Fibroblast of pulmonary artery (primary cell): Measurements from ENCODE around the gene IL20RB.

Experiments
- DNase-seq: peaks from one replicate; pipeline ENCODE4 v3.0.0-alpha.2; 2010; ENCODE audit warnings: low read depth
- H3K4me3 ChIP-seq: replicated peaks from 2 replicates; pipeline ENCODE4 v1.5.1; 2011; ENCODE audit warnings: low read depth, mild to moderate bottlenecking, control low read depth, low read length, moderate library complexity
- TF ChIP-seq, protein P1 (sequence below): IDR thresholded peaks from 2 replicates; pipeline ENCODE4 v1.5.1; 2011; ENCODE audit warnings: mild to moderate bottlenecking, control low read depth, low read length, inconsistent platforms; ENCODE audit errors: missing control alignments

IL20RB gene

DNA sequence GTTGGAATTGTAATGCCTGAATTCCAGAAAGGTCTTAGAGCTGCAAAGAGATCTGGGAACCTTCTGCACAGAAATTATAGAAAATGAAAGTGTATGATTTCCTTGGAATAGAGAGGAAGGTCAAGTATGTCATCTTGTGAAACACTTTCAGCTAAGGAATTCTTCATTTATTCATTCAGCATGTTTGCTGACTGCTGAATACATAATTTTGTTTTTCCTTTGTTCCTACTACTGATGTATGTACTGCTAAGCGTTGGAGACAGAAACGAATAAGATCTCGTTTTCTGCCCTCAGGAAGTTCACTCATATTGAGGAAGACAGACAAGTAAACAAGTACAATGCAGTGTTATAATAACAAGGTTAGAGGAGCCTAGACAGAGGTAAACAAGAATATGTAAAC, 14.3 kb upstream of the IL20RB start:
- TF ChIP-seq, protein P1, sequence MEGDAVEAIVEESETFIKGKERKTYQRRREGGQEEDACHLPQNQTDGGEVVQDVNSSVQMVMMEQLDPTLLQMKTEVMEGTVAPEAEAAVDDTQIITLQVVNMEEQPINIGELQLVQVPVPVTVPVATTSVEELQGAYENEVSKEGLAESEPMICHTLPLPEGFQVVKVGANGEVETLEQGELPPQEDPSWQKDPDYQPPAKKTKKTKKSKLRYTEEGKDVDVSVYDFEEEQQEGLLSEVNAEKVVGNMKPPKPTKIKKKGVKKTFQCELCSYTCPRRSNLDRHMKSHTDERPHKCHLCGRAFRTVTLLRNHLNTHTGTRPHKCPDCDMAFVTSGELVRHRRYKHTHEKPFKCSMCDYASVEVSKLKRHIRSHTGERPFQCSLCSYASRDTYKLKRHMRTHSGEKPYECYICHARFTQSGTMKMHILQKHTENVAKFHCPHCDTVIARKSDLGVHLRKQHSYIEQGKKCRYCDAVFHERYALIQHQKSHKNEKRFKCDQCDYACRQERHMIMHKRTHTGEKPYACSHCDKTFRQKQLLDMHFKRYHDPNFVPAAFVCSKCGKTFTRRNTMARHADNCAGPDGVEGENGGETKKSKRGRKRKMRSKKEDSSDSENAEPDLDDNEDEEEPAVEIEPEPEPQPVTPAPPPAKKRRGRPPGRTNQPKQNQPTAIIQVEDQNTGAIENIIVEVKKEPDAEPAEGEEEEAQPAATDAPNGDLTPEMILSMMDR: no peak
- H3K4me3 ChIP-seq: no peak overlapping the region
- DNase-seq: no peak

DNA sequence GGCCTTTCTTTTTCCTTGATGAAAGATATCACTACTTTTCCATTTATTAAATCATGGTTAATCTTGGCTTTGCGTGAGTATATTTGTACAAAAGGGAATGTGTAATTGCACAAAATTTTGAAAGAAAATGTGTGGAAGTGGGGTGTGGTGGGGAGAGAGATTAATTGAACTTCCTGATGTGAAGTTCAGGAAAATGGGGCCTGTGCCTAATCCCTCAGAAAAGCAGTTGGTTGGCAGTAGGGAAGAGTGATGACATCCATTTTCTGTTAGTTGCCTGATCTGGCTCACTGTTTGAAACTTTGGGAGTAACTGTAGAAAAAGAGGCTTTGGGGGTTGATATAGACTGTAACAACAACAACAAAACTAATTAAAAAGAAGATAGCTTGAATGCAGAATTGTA, 10.8 kb upstream of the IL20RB start:
- no peak for DNase-seq

DNA sequence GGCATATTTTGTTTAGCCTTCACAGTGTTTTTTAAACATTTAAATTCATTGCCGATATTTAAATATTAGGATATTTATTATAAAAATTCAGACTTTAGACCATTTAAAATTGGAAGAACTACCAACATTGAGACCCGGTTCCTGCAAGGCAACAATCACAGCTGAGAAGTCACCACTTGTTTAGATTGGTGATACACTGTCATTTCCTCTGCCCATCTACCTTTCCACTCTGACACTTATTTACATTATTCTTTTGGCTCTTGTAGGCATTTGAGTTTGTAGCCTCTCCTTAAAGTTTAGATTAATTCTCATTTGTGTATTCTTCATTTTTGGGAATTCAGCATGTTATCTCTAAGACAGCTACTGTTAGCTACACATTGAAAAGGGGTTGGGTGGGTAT, 10.3 kb upstream of the IL20RB start:
- H3K4me3 ChIP-seq: no peak overlapping the region
- TF ChIP-seq, protein P1: no peak
- no peak for DNase-seq

More for the DNA sequence above, 10.8 kb upstream of the IL20RB start:
- no peak overlapping the region for H3K4me3 ChIP-seq
- TF ChIP-seq, protein P1: no peak

DNA sequence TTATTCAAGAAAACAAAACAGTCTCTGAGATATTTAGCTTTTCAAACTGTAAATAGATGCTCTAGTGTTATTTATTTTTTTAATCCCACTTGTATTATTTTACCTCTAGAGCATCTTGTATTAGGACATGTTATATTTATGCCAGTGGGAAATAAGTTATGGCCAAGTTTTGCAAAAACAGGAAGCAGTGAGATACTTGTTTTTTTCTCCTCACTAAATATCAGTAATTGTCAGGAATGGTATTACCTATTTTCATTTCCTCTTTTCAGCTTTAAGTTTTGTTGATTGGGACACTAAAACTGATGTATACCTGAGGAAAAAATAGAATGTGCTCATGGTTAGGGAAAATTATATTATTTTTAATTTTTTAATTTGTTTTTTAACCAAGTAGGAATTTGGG, 8.6 kb upstream of the IL20RB start:
- no peak overlapping the region for H3K4me3 ChIP-seq
- DNase-seq: no peak
- TF ChIP-seq, protein P1: no peak

DNA sequence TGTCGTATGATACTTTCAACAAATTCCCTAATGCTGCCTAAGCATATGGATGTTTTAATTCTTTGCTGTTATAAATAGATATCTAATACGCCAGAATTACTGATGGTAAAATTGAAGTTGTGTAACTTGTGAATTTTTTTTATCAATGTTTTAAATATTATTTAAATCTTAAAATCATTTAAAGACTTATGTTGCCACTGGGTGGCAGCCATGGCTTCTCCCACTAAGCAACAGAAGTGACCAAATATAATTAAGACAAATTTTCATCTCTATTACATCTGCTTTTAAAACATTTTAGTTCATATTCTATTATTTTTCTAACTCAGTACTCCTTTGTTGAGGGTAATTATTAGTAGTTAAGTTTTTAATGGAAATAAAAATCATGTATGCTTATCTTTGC, 8.1 kb upstream of the IL20RB start:
- TF ChIP-seq, protein P1: peak; percentile 38
- H3K4me3 ChIP-seq: no peak overlapping the region
- DNase-seq: peak; percentile 55

DNA sequence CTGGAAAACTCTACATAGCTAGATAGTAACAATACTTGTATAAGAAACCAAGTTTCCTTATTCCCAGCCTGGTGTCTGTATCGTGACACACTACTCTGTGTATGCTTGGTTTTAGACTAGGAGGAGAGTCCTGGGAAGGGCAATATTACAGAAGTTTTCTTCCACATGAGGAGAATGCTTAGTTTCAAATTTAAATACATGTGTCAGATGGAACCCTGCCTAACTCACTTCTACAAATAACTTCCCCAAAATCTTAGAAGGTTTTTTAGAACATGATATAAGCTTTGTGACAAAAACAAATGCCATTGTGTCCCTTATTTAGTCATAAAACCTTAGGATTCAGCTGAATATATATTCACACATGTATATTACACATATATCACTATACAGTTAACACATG, 7.2 kb upstream of the IL20RB start:
- H3K4me3 ChIP-seq: no peak overlapping the region
- DNase-seq: no peak
- TF ChIP-seq, protein P1: no peak

DNA sequence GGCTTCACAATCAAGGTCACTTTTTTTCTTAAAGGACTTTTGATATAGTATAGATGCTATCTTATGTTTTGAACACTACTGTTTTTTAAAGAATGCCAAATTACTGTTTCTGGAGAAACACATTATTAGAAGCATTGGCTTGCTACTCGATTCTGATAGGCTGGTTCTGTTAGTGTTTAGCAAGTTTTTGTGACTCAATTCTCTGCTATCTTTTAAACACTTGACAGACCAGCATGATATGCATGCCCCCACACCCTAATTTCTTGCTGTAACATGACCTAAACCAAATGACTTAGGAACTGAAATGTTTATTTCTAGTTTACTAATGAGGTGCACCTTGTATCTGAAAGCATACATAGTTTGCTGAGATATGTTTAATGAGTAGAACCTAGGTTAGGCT, 5.5 kb upstream of the IL20RB start:
- TF ChIP-seq, protein P1: no peak
- no peak overlapping the region for H3K4me3 ChIP-seq
- DNase-seq: no peak
